Measurements from ENCODE around the gene NCKAP5.

NCKAP5 gene

DNA sequence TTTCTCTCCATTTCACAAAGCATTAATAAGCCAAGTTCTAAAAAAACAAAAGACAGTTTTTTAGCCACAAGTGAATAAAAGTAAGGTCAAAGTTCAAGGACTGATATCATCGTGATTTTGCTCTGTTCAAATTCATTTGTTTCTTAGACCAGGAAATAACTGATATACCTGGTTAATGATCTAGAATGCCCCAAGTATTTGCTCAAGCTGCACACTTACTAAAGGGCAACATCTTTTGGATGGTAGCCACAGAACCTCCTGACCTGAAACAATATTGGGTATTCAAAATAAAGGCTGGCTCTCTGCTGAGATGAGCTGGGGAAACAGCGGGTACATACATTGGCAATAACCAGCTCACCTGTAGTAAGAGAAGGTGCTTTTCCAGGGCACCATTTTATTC lies 583.5 kb downstream of the NCKAP5 start:
- no peak for DNase-seq (ENCODE audit: low spot score)

- no peak for DNase-seq (ENCODE audit: low spot score)
Measured at GRCh38 chr2:132980304-132980703, 588.0 kb downstream of the NCKAP5 start.

GRCh38 chr2:132979339-132980093 lies 588.7 kb downstream of the NCKAP5 start:
- DNase-seq (ENCODE audit: low spot score), result no peak

- no peak for DNase-seq (ENCODE audit: low spot score)
Measured at GRCh38 chr2:132978840-132979239, 589.4 kb downstream of the NCKAP5 start.

DNA sequence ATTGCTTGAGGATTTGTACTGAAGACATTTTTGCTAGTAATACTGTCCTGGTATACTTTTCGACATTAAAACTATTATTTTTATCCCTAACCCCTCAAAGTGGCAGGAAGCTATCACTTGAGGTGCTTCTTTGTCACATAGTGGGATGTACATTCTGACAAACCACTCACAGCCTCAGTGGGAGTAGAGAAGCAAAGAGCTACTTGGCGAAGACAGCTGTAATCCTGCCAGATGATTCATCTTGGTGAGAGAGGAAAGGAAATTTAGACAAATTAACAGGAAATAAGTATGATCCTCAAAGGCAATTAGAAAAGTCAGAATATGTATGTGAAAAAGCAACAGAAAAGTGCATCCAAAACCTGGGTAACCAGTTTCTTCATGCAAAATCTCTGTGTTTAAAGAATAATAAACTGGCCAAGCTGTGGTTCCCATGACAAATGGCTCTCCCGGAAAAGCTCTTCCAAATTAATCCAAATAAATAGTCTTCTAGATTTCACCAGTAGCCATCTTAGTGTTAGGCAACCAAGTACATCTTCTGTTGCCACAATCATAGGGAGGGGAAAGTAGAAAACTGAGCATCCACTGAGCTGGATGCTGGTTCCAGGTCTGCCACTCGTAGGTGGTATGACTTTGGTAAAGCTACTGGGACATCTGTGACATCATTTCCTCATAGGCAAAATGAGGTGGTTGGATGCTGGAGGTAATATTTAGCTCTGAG lies 590.3 kb downstream of the NCKAP5 start:
- no peak for DNase-seq (ENCODE audit: low spot score)

GRCh38 chr2:132975193-132976105 lies 592.8 kb downstream of the NCKAP5 start:
- no peak for DNase-seq (ENCODE audit: low spot score)

GRCh38 chr2:132974467-132975095 lies 593.7 kb downstream of the NCKAP5 start:
- no peak for DNase-seq (ENCODE audit: low spot score)

DNA sequence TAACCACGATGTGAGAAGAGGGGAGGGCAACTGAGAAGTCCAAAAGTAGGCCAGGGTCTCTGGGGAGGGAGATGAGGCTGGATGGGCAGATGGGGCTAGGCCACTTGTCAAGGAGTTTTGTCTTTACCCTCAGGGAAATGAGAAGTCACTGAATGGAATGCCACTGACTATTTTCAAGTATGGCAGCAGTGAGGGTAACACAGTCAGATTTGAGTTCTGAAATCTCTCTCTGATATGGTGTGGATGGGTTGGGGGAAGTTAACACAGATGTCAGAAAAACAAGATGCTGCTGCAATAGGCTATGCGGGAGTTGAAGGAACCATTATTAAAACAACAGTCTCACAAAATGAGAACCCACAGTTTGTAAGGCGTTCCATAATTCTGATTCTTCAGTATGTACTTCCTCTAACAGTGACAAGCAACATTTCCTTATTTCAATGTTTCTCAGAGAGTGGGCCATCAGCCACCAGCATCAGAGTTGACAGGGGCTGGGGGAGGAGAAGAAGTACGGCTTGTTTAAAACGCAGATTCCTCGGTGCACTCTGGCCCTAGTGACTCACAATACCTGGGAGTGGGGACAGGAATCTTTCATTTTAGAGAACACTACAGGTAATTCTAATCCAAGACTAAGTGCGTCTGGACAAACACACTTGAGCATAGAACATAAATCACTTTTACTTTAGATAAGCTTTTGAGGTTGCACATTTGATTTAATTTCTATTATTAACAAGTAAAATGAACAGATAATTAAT lies 596.8 kb downstream of the NCKAP5 start:
- DNase-seq (ENCODE audit: low spot score), result no peak

DNA sequence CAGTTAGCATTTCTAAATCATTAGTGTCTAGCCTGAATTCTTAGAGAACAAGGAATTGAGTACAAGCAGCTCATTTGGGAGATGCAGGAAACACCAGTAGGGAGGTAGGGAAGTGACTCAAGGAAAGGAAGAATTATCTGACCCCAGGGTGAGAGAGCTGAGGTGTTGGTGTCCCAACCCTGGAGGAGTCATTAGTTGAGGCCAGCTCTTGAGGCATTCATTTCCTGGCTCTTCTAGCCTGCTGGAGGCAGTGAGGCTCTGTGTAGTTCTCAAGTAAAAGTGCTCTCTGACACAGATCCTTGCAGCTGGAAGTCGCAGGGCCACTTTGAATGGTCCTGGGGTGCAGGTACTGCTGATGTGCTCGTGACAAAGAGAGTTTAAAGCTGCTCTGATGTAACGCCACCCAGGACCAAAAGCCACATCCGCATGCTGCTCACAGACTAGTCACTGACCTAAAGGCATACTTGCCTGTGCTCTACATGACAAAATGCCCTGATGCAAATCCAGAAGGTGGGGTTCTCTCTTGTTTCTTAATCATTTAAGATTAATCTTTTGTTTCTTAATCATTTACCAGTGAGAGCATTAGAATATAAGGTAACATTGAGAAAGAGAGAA lies 598.8 kb downstream of the NCKAP5 start:
- DNase-seq (ENCODE audit: low spot score), result no peak

- DNase-seq (ENCODE audit: low spot score), result no peak
Measured at GRCh38 chr2:132965460-132965859, 602.8 kb downstream of the NCKAP5 start.

GRCh38 chr2:132963161-132963560 lies 605.1 kb downstream of the NCKAP5 start:
- no peak for DNase-seq (ENCODE audit: low spot score)

DNA sequence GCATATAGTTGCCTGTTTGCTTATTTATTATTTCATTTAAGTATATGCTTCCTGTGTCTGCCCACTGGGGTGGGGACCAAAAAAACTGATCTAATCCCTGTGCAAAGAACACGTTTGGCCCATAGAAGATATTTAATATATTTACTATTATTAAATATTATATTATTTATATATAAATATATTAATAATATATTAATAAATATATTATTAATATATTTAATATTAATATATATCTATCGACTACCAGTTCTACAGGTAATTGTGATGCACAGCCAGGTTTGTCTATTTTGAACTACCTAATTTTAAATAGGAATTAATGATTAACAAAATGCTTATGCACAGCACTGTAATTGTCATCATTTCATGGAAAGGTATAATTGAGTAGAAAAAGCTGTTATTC lies 609.4 kb downstream of the NCKAP5 start:
- DNase-seq (ENCODE audit: low spot score), result no peak

DNA sequence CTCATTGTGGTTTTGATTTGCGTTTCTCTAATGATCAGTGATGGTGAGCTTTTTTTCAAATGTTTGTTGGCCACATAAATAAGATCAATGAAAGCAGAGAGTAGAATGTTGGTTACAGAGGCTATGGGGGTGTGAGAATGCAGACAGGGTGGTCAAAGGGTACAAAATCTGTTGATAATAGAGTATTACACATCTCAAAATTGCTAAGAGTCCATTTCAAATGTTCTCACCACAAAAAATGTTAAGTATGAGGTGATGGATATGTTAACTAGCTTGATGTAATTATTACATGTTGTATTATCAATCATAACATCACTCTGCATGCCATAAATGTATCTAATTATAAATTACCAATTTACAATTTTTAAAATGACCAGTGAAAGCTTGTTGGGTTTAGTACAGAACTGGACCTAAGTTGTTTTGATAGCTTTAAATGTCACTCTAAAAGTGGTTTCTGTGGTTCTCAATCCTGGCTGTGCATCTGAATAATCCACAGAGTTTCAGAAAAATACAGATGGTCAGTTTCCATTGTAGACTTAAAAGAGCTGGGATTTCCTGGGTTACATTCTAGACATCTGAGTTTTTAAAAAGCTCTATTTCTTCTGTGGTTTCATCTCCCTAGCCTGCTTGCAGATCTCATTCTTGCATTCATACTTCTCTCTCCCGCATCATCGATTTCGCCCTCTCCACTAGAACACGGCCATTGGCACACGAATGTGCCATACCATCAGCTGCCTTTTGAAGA lies 612.2 kb downstream of the NCKAP5 start:
- no peak for DNase-seq (ENCODE audit: low spot score)

DNA sequence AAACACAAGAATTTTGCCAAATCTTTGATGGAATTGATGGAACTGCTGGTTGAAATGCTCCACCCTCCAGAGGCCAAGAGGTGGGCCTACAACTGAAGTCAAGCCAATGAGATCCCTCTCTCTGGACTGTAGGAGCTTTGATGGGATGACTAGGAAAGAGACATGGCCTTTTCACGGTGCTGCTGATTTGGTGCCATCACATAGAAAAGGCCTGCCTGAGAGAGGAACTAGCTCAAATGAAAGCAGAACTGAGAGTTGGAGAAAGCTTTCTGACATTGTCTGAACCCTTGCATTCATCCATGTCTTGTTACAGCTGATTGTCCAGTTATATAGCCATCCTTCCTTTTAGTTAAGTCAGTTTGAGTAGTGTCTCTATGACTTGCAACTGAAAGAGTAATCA lies 614.5 kb downstream of the NCKAP5 start:
- no peak for DNase-seq (ENCODE audit: low spot score)

- no peak for DNase-seq (ENCODE audit: low spot score)
Measured at GRCh38 chr2:132951008-132951714, 617.1 kb downstream of the NCKAP5 start.

GRCh38 chr2:132949108-132949507 lies 619.2 kb downstream of the NCKAP5 start:
- DNase-seq (ENCODE audit: low spot score), result no peak

- DNase-seq (ENCODE audit: low spot score), result no peak
Measured at GRCh38 chr2:132948211-132948610, 620.1 kb downstream of the NCKAP5 start.

- no peak for DNase-seq (ENCODE audit: low spot score)
Measured at GRCh38 chr2:132943829-132944228, 624.4 kb downstream of the NCKAP5 start.

DNA sequence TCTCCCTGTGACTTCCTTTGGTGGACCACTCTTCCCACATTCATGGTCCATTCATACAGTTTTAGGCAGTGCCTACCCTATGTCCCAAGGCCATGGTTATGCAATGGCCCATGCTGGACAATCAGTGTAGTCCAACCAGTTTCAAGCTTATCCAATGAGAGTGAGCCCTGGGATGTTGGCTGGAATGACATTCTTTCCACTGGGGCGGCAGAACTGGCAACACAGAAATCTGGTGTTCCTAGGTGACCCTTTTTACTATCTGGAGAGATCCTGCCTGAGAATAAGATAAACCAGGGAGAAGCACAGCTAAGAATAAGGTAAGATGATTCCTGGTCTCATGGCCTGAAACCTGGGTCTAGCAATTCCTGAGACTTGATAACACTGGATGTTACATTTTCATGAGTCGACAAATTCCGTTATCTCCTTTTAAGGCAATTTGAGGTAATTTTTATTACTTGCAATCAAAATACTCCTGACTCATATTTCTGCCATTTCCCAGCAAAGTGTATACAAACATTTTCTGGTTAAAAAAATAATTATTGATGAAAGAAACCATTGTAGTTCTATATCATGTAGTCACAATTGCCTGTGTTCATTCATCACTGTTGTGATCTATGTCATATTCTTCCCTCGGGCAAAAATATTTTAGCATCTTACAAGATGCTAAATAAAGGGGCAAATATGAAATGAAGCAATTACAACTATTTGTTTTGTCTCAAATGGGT lies 626.8 kb downstream of the NCKAP5 start:
- no peak for DNase-seq (ENCODE audit: low spot score)
